ENCODE results near the gene RNF8.
A peak's percentile ranks its signal among the peaks of the same experiment; 100 is the strongest.
"Not testable (repeated sequence)": the region's sequence is repeated elsewhere in the genome, so short reads cannot be mapped to it uniquely, and the experiment has no call there.

Gene RNF8

DNA sequence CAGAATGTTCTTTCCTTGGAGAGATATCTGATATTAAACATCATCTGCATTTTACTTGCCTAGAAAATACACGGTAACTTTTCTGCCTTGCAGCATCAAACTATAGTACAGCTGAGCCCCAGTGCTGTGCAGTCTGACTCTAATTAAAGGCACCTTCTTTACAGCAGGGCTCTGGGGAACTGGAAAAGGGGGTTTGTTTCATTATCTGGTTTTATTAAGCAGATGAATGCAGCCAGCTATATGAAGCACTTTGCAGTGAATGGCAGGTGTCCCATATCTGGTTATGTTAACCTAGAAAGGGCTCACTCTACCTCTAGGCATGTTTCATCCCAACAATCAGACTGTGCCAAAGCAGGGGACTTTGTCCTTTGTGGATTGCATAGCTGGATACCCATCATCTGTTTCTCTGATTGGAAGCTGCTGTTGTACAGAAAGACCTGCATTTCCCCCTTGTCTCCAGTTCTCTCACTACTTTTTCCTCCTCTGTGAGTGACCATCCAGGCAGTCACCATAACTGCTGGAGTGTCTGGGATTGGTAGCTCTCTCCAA, 39.7 kb downstream of the RNF8 start:
- no peaks in the 10 kb centered on the region for H3K4me1 Mint-ChIP-seq
- no peak for ATAC-seq
- H3K9me3 Mint-ChIP-seq: no peaks in the 10 kb centered on the region
- H3K27me3 Mint-ChIP-seq: no peaks in the 10 kb centered on the region
- H3K4me3 Mint-ChIP-seq: no peak overlapping the region
- no peak overlapping the region for H3K27ac Mint-ChIP-seq
- H3K36me3 Mint-ChIP-seq: peaks cover 5% of the 10 kb centered on the region

GRCh38 chr6:37396571-37397180, 42.9 kb downstream of the RNF8 start:
- Mint-ChIP-seq H3K36me3 (peaks cover 5% of the 10 kb centered on the region), H3K27me3 (no peaks in the 10 kb centered on the region), H3K27ac (no peak overlapping the region), H3K9me3 (no peaks in the 10 kb centered on the region), H3K4me1 (no peaks in the 10 kb centered on the region), H3K4me3 (no peak overlapping the region)
- ATAC-seq: no peak

- no peaks in the 10 kb centered on the region for H3K9me3 Mint-ChIP-seq
- H3K27me3 Mint-ChIP-seq: no peaks in the 10 kb centered on the region
- H3K4me3 Mint-ChIP-seq: no peak overlapping the region
- peaks cover 5% of the 10 kb centered on the region for H3K36me3 Mint-ChIP-seq
- no peak overlapping the region for H3K27ac Mint-ChIP-seq
- no peaks in the 10 kb centered on the region for H3K4me1 Mint-ChIP-seq
- ATAC-seq: no peak
These were observed 45.3 kb downstream of the RNF8 start for GRCh38 chr6:37399131-37399530.

- Mint-ChIP-seq H3K4me1 (no peaks in the 10 kb centered on the region), H3K27me3 (no peaks in the 10 kb centered on the region), H3K27ac (no peak overlapping the region), H3K36me3 (no peaks in the 10 kb centered on the region), H3K9me3 (no peaks in the 10 kb centered on the region), H3K4me3 (no peak overlapping the region)
- no peak for ATAC-seq
These were observed 46.2 kb downstream of the RNF8 start for GRCh38 chr6:37399795-37400490.

DNA sequence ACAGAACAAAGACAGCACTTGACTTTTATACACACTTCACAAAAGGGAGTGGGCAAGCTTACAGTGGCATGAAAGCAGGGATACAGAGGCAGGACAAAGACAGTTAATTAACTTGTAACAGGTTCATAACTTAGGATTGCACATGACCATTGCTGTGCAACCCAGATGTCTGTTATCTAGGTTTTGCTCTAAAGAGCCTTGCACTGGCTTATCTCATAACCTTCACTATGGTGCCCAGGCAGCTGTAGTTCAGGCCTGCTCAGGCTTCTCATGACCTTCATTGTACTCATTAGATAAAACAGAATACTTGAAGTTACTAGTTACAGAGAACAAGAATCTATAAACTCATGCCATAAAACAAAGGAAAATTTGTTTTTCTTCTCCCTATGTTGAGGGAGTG, 47.9 kb downstream of the RNF8 start:
- H3K27ac Mint-ChIP-seq, H3K36me3 Mint-ChIP-seq, ATAC-seq, H3K4me3 Mint-ChIP-seq, H3K4me1 Mint-ChIP-seq, H3K9me3 Mint-ChIP-seq, H3K27me3 Mint-ChIP-seq: not testable (repeated sequence)

- Mint-ChIP-seq H3K36me3 (no peaks in the 10 kb centered on the region), H3K27ac (no peak overlapping the region), H3K9me3 (peaks cover 3% of the 10 kb centered on the region), H3K4me1 (no peaks in the 10 kb centered on the region), H3K4me3 (no peak overlapping the region), H3K27me3 (no peaks in the 10 kb centered on the region)
- ATAC-seq: no peak
These were observed 53.1 kb downstream of the RNF8 start for GRCh38 chr6:37406726-37407341.

GRCh38 chr6:37407948-37408347, 54.2 kb downstream of the RNF8 start:
- Mint-ChIP-seq H3K27ac (no peak overlapping the region), H3K4me3 (no peak overlapping the region), H3K9me3 (peaks cover 3% of the 10 kb centered on the region), H3K27me3 (no peaks in the 10 kb centered on the region), H3K4me1 (no peaks in the 10 kb centered on the region), H3K36me3 (no peaks in the 10 kb centered on the region)
- ATAC-seq: no peak

- no peak overlapping the region for H3K4me3 Mint-ChIP-seq
- no peaks in the 10 kb centered on the region for H3K27me3 Mint-ChIP-seq
- H3K36me3 Mint-ChIP-seq: no peaks in the 10 kb centered on the region
- no peaks in the 10 kb centered on the region for H3K4me1 Mint-ChIP-seq
- peaks cover 3% of the 10 kb centered on the region for H3K9me3 Mint-ChIP-seq
- ATAC-seq: no peak
- H3K27ac Mint-ChIP-seq: no peak overlapping the region
These were observed 55.7 kb downstream of the RNF8 start for GRCh38 chr6:37409501-37409900.

- no peak overlapping the region for H3K4me3 Mint-ChIP-seq
- H3K36me3 Mint-ChIP-seq: no peaks in the 10 kb centered on the region
- H3K27me3 Mint-ChIP-seq: no peaks in the 10 kb centered on the region
- no peak overlapping the region for H3K27ac Mint-ChIP-seq
- peaks cover 3% of the 10 kb centered on the region for H3K9me3 Mint-ChIP-seq
- no peaks in the 10 kb centered on the region for H3K4me1 Mint-ChIP-seq
- no peak for ATAC-seq
These were observed 63.6 kb downstream of the RNF8 start for GRCh38 chr6:37417393-37417792.

DNA sequence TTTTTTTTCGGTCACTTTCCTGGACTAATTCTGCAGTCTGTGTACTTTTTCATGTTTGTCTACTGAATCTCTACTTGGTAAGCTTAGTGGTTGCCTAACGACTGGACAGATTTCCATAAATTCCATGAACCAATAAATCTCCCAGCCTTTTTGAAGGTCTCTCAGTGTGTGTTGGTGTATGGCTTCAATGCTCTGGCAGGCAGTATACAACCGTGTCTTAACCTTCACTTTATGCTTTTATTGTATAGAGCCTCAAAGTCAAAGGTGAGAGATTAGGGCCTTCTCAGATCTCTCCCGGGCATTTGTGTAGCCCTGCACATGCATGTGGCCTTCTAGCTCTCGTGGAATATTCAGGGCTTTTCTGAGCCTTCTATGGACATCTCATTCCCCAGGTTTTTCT, 64.9 kb downstream of the RNF8 start:
- Mint-ChIP-seq H3K27ac (no peak overlapping the region), H3K36me3 (no peaks in the 10 kb centered on the region), H3K4me1 (no peaks in the 10 kb centered on the region), H3K27me3 (no peaks in the 10 kb centered on the region), H3K4me3 (no peak overlapping the region), H3K9me3 (peaks cover 3% of the 10 kb centered on the region)
- no peak for ATAC-seq

DNA sequence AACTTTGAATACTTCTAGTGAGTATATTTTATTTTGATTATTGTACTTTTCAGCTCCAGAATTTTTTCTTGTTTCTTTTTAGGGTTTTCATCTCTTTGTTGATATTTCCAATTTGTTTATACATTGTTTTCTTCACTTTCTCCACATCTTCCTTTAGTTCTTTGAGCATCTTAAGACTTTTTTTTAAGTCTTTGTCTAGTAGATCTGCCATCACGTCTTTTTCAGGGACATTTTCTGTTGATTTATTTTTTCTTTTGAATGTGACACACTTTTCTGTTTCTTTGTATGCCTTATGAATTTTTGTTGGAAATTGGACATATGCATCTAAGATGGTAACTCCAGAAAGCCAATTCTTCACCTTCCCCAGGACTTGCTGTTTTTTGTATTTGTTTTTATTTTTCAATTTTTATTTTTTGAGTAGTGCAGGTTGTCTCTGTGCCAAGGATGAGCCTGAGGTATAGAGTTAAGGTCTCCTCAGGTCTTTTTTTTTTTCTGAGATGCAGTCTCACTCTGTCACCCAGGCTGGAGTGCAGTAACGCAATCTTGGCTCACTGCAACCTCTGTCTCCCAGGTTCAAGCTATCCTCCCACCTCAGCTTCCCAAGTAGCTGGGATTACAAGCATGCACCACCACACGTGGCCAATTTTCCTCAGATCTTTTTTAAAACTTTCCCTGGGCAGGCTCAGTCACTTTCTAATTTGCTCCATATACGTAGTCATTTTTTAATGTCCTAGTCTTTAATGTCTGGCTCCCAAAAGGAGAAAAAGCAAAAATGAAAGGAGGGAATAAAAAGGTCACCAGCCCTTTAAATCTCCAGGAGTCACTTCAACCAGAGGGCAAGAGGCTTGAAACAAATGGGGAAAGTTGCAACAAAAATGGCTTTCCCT, 72.5 kb downstream of the RNF8 start:
- no peaks in the 10 kb centered on the region for H3K36me3 Mint-ChIP-seq
- H3K4me3 Mint-ChIP-seq: no peak overlapping the region
- ATAC-seq: no peak
- H3K27ac Mint-ChIP-seq: no peak overlapping the region
- no peaks in the 10 kb centered on the region for H3K4me1 Mint-ChIP-seq
- peaks cover 5% of the 10 kb centered on the region for H3K9me3 Mint-ChIP-seq
- H3K27me3 Mint-ChIP-seq: peaks cover 10% of the 10 kb centered on the region

DNA sequence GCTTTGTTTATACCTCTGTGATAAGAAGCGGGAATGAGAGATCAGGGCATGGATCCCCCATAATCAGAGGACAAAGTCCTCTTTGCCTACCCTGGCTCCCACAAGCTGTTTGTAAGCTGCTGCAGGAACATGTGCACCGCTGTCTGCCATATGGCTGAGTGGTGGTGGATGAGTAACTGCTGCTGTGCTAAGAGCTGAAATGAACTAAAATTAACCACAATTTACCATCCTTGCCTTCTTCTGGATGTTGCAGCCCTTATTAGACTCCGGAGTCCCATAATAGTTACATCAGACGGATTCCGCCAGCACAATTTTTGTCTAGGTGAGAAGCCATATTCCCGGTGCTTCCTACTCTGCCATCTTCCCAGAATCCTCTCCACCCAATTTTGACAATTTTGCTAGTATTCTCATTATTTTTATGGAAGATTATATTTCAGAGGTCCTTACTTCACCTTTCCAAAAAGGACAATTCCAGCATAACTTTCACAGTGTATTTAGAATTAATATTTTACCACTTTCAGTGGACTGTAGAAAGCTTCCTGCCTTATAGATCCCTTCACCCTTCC, 73.2 kb downstream of the RNF8 start:
- Mint-ChIP-seq H3K27ac (no peak overlapping the region), H3K36me3 (no peaks in the 10 kb centered on the region), H3K9me3 (peaks cover 5% of the 10 kb centered on the region), H3K4me3 (no peak overlapping the region), H3K4me1 (peaks cover 2% of the 10 kb centered on the region), H3K27me3 (peaks cover 10% of the 10 kb centered on the region)
- ATAC-seq: no peak

- H3K9me3 Mint-ChIP-seq: peaks cover 5% of the 10 kb centered on the region
- ATAC-seq: no peak
- no peak overlapping the region for H3K4me3 Mint-ChIP-seq
- peaks cover 10% of the 10 kb centered on the region for H3K27me3 Mint-ChIP-seq
- peaks cover 12% of the 10 kb centered on the region for H3K4me1 Mint-ChIP-seq
- no peak overlapping the region for H3K27ac Mint-ChIP-seq
- H3K36me3 Mint-ChIP-seq: no peaks in the 10 kb centered on the region
These were observed 75.6 kb downstream of the RNF8 start for GRCh38 chr6:37429352-37429750.

GRCh38 chr6:37432590-37432915, 78.8 kb downstream of the RNF8 start:
- Mint-ChIP-seq H3K4me3 (peak overlapping the region; percentile 86), H3K4me1 (peaks cover 18% of the 10 kb centered on the region), H3K9me3 (peaks cover 3% of the 10 kb centered on the region), H3K36me3 (peaks cover 13% of the 10 kb centered on the region), H3K27ac (peak overlapping the region; percentile 93), H3K27me3 (no peaks in the 10 kb centered on the region)
- no peak for ATAC-seq
